Measurements from ENCODE around the gene PUS3.
A peak's percentile ranks its signal among the peaks of the same experiment; 100 is the strongest.
"Not testable (repeated sequence)": the region's sequence is repeated elsewhere in the genome, so short reads cannot be mapped to it uniquely, and the experiment has no call there.

PUS3 gene

DNA sequence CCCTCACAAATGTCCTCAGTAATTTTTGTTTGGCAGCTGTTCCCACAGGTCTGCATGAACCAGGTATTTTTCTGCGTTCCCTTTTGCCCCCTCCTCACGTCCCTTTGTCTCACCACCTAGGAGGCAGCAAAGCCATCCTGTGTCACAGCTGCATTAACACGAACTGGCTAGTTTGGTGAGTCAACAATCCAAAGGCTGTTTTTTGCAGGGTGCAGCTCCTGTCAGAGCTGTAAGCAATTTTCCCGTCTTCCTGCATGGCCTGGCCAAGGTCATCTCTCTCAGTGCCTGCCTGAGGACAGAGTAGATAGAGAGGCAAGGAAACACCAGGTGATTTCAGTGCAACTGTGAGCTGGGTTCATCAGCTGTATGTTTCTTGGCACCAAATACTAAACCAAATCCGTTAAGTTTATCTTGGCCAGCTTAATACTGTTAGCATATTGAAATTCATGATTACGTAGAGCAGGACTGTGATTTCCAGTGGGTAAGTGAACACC lies 22.3 kb upstream of the PUS3 start:
- DNase-seq (ENCODE audit: insufficient read length): no peak
- FAIRE-seq: no peak
- TF ChIP-seq POLR2A (IDR thresholded peaks at IDR 0.05; ENCODE audit: low read depth, low read length): no peak
- no peak for TF ChIP-seq TAF1 (IDR thresholded peaks at IDR 0.05; ENCODE audit: borderline replicate concordance, low read depth, low read length)
- TF ChIP-seq POLR2AphosphoS5 (IDR thresholded peaks at IDR 0.05; ENCODE audit: low read depth, low read length): no peak

DNA sequence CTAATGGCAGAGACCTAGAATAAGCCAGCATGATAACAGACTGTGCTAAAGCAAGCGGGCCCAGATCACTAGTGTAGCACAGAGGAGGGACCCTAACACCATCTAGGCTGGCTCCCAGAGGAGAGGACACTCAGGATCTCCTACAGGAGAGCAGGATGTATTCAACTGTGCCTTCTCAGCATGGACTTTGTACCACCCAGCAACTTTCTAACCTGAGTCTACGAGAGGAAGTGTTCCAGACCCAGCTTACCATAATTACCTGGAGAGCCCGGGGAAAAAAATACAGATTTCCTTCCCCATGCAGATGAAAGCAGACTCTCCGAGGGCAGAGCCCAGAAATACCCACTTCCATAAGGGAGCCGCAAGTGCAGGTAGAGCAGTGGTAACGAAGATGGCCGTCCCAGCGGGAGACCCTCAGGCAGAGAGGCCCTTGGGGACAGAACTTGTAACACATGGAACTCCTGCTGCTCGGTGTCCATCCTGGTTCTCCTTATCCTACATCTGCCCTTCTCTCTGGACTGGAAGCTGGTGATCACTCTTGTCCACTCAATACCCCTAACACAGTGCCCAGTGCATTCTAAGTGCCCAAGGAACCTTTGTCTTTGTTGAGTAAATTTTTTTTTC lies 21.5 kb upstream of the PUS3 start:
- FAIRE-seq (no peak), DNase-seq (ENCODE audit: insufficient read length) (no peak)
- TF ChIP-seq POLR2A (IDR thresholded peaks at IDR 0.05; ENCODE audit: low read depth, low read length) (no peak), TAF1 (IDR thresholded peaks at IDR 0.05; ENCODE audit: borderline replicate concordance, low read depth, low read length) (no peak), POLR2AphosphoS5 (IDR thresholded peaks at IDR 0.05; ENCODE audit: low read depth, low read length) (no peak)

DNA sequence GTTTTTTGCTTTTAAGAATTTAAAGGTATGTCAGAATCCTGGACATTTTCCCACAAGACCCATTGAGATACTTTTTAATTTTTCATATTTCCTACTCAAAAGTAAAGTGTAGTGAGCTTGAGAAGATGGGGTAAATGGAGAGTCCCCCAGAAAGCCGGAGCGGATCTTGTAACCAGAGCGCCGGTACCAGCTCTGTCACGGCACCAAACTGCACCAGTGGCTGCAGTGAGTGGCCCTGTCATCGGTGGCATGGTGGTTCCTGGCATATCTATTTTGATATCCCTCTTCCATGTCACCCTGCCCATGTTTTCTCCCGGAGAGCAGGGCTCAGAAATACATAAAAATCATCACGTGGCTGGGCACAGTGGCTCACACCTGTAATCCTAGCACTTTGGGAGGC lies 20.6 kb upstream of the PUS3 start:
- no peak for DNase-seq (ENCODE audit: insufficient read length)
- no peak for FAIRE-seq
- no peak for TF ChIP-seq POLR2AphosphoS5 (IDR thresholded peaks at IDR 0.05; ENCODE audit: low read depth, low read length)
- no peak for TF ChIP-seq POLR2A (IDR thresholded peaks at IDR 0.05; ENCODE audit: low read depth, low read length)
- TF ChIP-seq TAF1 (IDR thresholded peaks at IDR 0.05; ENCODE audit: borderline replicate concordance, low read depth, low read length): no peak

DNA sequence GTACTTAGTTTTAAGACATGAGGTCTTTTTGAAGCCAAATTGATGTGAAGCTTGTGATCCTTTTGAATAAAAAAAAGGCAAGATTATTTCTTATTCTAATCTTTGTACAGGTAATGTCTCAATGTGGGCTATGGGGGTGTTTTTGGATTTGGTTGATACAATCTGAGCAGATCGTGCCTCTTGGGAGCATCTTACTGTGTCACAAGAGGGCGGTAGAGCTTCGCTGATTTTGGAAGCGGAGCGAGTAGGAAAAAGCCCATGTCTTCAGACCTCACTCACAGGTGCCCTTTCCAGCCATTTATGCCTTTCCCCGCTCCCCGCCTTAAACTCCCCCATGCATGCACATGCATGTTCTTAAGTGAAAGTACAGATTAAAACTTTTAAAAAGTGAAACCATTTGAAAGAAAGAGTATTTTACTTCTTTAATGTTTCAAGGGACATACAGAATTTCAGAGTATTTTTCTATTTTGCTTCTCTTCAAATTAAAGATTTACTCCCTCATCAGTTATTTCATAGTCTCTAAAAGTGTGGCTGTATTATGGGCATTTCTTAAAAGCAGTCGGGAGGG lies 20.1 kb upstream of the PUS3 start:
- DNase-seq (ENCODE audit: insufficient read length): peak; percentile 43
- FAIRE-seq: peak; percentile 91
- TF ChIP-seq POLR2AphosphoS5 (IDR thresholded peaks at IDR 0.05; ENCODE audit: low read depth, low read length): no peak
- no peak for TF ChIP-seq POLR2A (IDR thresholded peaks at IDR 0.05; ENCODE audit: low read depth, low read length)
- no peak for TF ChIP-seq TAF1 (IDR thresholded peaks at IDR 0.05; ENCODE audit: borderline replicate concordance, low read depth, low read length)

DNA sequence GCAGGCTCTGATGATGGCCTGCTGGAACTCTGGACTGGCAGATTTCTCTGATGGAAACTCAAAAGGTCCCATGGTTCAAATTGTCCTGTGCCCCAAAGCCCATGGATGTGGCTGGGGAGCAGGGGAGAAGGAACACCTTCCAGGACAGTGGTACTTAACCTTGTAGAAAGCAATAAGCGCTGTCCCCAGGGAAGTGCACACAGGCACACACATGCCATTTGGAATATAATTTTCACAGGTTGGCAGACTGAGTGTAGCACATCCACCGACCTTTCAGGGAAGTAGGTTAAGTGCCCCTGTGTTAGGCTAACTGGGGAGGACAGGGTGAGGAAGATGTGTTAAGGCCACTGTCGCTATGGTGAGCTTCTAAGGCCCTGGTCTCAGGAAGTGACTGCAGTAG lies 19.1 kb upstream of the PUS3 start:
- FAIRE-seq: no peak
- no peak for DNase-seq (ENCODE audit: insufficient read length)
- TF ChIP-seq POLR2A (IDR thresholded peaks at IDR 0.05; ENCODE audit: low read depth, low read length): no peak
- no peak for TF ChIP-seq POLR2AphosphoS5 (IDR thresholded peaks at IDR 0.05; ENCODE audit: low read depth, low read length)
- TF ChIP-seq TAF1 (IDR thresholded peaks at IDR 0.05; ENCODE audit: borderline replicate concordance, low read depth, low read length): no peak

DNA sequence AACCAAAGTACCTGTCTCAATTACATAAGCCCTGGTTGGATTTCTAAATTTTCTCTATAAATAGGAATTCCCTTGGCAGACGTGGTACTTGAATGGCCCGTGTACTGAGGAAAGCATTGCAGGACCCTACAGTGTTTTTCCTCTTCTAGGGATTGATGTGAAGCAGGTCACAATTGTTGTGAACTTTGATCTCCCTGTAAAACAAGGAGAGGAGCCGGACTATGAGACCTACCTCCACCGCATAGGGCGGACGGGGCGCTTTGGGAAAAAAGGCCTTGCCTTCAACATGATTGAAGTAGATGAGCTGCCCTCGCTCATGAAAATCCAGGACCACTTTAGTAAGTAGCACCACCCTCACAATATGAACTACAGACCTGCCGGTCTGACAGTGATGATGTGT lies 18.0 kb upstream of the PUS3 start:
- no peak for FAIRE-seq

DNA sequence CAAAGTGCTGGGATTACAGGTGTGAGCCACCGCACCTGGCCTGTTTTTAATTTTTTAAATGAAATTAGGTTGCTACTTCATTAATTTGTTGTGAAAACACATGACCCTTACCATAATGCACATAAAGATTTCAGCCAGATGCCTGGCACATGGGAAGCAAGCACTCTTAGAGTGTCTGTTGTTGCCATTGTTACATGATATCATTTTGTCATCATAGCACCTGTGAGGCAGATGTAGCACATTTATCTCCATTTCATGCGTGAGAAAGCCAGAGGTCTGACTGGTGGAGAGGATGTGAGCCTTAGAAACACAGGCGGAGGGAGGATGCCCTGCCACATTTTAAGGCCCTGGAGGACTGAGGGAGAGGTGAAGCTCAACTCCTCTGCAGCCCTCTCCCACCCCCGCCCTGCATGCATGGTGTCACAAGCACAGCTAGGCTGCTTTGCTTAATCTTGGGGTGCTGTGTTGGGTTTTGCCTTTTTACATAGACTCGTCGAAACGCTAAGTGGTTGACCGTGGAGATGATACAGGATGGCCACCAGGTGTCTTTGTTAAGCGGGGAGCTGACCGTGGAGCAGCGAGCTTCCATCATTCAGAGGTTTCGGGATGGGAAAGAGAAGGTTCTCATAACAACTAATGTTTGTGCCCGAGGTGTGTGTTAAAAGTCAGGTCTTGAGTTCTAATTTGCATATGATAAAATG lies 15.3 kb upstream of the PUS3 start:
- DNase-seq (ENCODE audit: insufficient read length) (no peak), FAIRE-seq (no peak)
- TF ChIP-seq POLR2AphosphoS5 (IDR thresholded peaks at IDR 0.05; ENCODE audit: low read depth, low read length) (no peak), TAF1 (IDR thresholded peaks at IDR 0.05; ENCODE audit: borderline replicate concordance, low read depth, low read length) (no peak), POLR2A (IDR thresholded peaks at IDR 0.05; ENCODE audit: low read depth, low read length) (no peak)

More for the DNA sequence above, 18.0 kb upstream of the PUS3 start:
- DNase-seq (ENCODE audit: insufficient read length): no peak
- TF ChIP-seq TAF1 (IDR thresholded peaks at IDR 0.05; ENCODE audit: borderline replicate concordance, low read depth, low read length) (no peak), POLR2AphosphoS5 (IDR thresholded peaks at IDR 0.05; ENCODE audit: low read depth, low read length) (no peak)

DNA sequence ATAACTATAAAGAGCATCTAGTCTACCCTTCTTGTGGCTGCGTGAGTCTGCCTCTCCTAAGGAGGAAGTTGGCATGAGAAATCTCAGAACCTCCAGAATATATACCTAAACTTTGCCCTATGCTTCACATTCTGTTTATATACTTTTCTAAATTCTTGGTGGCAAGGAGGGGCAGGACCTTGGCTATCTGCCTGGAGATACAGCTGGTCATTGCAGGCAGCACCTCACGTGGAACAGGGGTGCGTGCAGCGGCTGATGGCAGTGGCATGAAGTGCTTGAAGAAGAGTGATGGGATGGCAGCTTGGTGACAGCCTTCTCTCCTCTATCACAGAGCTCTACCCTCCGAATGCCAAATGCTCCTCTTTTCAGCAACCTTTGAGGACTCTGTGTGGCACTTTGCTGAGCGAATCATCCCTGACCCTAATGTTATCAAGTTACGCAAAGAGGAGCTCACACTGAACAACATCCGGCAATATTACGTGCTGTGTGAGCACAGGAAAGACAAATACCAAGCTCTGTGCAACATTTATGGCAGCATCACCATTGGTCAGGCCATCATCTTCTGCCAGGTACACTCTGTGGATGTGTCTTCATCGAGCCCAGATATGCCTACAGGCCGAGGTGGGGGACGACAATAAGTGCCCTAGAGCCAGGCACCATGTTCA lies 13.8 kb upstream of the PUS3 start:
- DNase-seq (ENCODE audit: insufficient read length) (no peak), FAIRE-seq (no peak)
- no peak for TF ChIP-seq POLR2A (IDR thresholded peaks at IDR 0.05; ENCODE audit: low read depth, low read length)
- TF ChIP-seq TAF1 (IDR thresholded peaks at IDR 0.05; ENCODE audit: borderline replicate concordance, low read depth, low read length): no peak
- TF ChIP-seq POLR2AphosphoS5 (IDR thresholded peaks at IDR 0.05; ENCODE audit: low read depth, low read length): no peak

DNA sequence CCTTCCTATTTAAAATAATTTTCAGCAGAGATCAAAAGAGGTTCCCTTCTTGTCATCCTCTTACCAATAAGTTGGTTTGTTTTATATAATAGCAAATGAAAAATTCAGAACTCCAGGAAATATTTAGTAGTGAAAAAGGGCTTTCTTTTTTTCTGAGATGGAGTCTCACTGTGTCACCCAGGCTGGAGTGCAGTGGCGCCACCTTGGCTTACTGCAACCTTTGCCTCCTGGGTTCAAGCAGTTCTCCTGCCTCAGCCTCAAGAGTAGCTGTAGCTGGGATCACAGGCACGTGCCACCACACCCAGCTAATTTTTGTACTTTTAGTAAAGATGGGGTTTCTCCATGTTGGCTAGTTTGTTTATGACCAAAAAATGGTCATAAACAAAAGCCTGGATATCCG lies 11.6 kb upstream of the PUS3 start:
- FAIRE-seq; DNase-seq (ENCODE audit: insufficient read length): not testable (repeated sequence)

DNA sequence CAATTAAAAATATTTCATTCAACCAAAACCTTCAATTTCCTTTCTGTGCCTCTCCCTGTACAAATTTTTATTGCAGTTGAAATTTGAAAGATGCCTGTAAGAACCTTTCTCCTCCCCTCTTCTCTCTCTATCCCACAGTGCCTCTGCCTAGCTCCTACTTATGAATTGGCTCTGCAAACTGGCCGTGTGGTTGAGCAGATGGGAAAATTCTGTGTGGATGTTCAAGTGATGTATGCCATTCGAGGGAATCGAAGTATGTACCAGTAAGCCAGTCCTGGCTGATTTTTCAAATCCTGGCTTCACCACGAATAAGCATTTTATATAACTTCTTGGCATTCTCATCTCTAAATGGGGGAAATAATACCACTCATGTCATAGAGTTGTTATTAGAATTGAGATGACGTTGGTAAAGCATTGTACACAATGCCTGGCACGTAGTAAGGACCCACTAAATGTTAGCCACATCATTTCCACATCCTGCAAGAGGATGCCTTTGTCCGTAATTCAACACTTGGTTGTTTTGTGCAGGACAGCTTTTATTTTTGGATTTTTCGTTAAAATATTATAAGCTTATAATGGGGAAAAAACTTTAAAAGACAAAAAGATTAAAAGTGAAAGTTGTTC lies 7.3 kb upstream of the PUS3 start:
- FAIRE-seq: no peak

DNA sequence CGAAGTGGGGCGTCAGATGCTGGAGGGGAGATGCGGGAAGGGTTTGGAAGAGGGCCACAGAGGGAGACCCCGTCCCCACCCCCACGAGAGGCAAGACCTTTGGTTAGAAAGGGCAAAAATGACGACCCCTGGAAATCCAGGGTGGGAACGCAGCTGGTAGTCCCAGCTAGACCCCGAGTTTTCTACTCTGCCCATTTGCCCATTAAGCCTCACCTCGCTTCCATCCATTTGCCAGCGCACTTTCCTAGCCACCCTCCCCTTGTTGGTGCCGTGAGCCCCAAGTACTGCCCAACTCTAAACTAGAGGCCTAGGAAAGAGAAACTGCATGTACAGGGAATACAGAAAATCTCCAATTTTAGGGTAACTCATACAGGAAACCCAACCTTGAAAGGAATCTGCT lies 1.7 kb upstream of the PUS3 start:
- no peak for TF ChIP-seq TAF1 (IDR thresholded peaks at IDR 0.05; ENCODE audit: borderline replicate concordance, low read depth, low read length)
- no peak for TF ChIP-seq POLR2A (IDR thresholded peaks at IDR 0.05; ENCODE audit: low read depth, low read length)
- no peak for TF ChIP-seq POLR2AphosphoS5 (IDR thresholded peaks at IDR 0.05; ENCODE audit: low read depth, low read length)
- DNase-seq (ENCODE audit: insufficient read length): no peak
- no peak for FAIRE-seq

More for the DNA sequence above, 7.3 kb upstream of the PUS3 start:
- DNase-seq (ENCODE audit: insufficient read length): no peak
- TF ChIP-seq TAF1 (IDR thresholded peaks at IDR 0.05; ENCODE audit: borderline replicate concordance, low read depth, low read length): no peak
- no peak for TF ChIP-seq POLR2AphosphoS5 (IDR thresholded peaks at IDR 0.05; ENCODE audit: low read depth, low read length)
- TF ChIP-seq POLR2A (IDR thresholded peaks at IDR 0.05; ENCODE audit: low read depth, low read length): no peak

All from GM12892 (cell line).